ENCODE data around the gene JARID2. TPM values are rescaled to one million over a fixed set of nuclear protein-coding genes. Genes with fewer than 3 reads are reported as not detected.
A peak's percentile ranks its signal among the peaks of the same experiment; 100 is the strongest.

JARID2 gene
- total and polyA plus RNA-seq, 12 donors: 2.3 to 11.6 (median 8.7) TPM

DNA sequence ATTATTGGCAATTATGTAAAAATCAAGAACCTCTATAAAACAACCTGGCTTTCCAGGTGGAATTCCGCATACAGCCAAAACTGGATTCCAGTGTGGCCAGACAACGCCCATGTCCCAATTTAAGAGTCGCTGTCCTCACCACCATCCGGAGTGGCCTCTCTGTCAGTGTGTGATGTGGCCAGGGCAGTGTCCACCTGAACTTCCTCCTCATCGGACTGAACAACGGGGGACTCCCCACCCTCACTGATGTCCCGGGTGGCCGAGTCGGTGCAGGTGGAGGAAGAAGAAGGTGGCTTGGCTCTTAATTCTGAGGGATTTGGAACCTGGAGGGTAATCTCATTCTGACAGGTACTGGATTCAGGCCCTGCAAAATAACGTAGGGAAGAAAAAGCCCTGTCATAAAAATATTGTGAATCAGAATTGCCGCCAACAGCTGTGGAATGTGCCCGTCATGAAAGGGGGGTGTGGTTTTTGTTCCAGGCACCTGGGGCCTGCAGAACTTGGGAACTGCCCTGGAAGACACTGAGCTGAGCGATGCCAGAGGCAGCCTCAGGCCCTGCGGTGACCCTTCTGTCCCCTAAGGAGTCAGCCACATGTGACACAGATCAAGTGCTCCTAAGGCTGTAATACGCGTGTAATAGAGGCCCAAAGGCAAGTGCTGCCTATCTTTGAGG, 277.1 kb downstream of the JARID2 start:
- Histone ChIP-seq H3K27me3 (no peaks in the 10 kb centered on the region), H3K27ac (peak overlapping the region in 3 of 10 donors; percentile 5 to 71 (median 15)), H3K4me3 (no peak overlapping the region), H3K9me3 (peaks cover 0 to 6% (median 0%) of the 10 kb centered on the region in 11 donors), H3K36me3 (peaks cover 0 to 78% (median 34%) of the 10 kb centered on the region in 9 donors), H3K4me1 (peaks cover 0 to 25% (median 0%) of the 10 kb centered on the region in 9 donors)
- no peak for DNase-seq
- whole genome bisulfite sequencing, 2 donors: 78 to 84% methylated on average over 16 of the region's 16 CpGs
- intact Hi-C loops (cut with DNase I): no loop called here
- ATAC-seq: peak in 6 of 8 donors; percentile 21 to 66 (median 46)
- TF ChIP-seq, protein P1, sequence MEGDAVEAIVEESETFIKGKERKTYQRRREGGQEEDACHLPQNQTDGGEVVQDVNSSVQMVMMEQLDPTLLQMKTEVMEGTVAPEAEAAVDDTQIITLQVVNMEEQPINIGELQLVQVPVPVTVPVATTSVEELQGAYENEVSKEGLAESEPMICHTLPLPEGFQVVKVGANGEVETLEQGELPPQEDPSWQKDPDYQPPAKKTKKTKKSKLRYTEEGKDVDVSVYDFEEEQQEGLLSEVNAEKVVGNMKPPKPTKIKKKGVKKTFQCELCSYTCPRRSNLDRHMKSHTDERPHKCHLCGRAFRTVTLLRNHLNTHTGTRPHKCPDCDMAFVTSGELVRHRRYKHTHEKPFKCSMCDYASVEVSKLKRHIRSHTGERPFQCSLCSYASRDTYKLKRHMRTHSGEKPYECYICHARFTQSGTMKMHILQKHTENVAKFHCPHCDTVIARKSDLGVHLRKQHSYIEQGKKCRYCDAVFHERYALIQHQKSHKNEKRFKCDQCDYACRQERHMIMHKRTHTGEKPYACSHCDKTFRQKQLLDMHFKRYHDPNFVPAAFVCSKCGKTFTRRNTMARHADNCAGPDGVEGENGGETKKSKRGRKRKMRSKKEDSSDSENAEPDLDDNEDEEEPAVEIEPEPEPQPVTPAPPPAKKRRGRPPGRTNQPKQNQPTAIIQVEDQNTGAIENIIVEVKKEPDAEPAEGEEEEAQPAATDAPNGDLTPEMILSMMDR (IDR thresholded peaks at IDR 0.05): no peak

DNA sequence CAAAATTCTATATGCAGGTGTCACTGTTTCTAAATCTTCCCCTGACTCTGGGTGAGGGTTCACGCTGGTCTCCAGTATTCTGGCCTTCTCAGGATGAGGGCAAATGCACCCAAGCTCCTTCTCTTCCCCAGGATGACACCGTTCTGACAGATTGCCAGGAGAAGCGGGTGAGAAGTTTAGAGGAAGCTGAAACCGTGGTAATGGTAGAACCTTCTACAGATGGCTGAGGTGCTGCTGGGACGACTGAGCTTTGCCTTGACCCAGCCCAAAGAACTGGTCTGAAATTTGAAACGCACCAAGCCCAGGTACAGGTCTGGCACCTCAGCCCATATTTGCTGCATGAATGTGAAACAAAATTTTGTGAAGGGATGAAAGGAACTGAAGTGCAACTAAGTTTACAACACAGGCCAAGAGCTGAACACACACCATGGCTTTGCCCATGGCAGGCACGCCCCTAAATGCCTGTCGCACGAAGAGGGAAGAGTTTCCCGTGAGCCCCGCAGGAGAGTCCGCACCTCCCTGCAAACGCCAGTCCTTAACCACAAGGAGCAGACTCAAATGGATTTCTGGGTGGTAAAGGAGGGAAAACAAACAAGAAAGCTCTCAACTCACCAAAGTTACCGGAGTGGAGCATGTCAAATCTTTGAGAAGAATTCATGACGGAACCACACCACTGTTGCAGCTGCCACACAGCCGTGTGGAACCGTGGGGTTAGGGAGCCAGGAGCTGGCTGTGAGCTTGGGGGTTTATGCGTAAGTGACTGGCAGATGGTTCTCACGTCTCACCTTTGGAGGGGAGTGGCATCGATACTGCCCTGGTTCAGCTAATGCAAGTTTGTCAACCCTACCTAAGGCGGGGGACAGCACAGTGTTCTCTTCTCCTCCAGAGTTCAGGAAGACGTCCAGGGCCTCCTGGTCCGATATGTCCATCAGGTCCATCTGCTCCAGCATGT, 278.1 kb downstream of the JARID2 start:
- DNase-seq (no peak), ATAC-seq (peak in 1 of 8 donors; percentile 36)
- Histone ChIP-seq H3K4me3 (no peak overlapping the region), H3K4me1 (peaks cover 0 to 25% (median 0%) of the 10 kb centered on the region in 9 donors), H3K27ac (peak overlapping the region in 1 of 10 donors; percentile 71), H3K9me3 (peaks cover 0 to 9% (median 0%) of the 10 kb centered on the region in 11 donors), H3K27me3 (no peaks in the 10 kb centered on the region), H3K36me3 (peaks cover 0 to 78% (median 24%) of the 10 kb centered on the region in 9 donors)
- intact Hi-C loops (cut with DNase I): no loop called here
- WGBS, 2 donors: 96 to 97% methylated on average over 23 of the region's 23 CpGs
- TF ChIP-seq, protein P1 (IDR thresholded peaks at IDR 0.05): no peak

DNA sequence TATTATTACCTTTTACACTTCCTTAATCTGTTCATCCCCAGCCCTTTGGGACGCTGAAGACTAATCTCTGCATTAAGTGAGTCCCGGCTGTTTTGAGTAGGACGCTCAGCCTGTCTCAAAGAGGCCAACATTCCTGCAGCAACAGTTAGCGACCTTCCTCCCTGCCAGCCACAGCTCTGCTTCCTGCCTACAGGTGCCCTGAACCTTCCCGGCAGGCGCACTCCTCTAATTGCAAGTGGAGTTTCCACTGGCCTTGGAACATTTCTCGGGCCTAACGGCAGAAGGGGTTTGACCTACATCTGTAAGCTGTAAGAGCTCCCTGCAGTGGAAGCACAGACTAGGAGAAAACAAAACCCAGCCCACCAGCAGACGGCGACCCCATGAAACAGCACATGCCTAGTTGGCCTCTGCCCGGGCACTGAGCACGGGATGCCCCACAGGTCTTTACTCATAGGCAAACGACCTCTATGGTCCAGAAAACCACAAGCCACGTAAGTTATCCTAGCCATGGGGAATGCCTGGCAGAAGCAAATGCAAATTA, 279.1 kb downstream of the JARID2 start:
- H3K36me3 ChIP-seq: peaks cover 0 to 78% (median 20%) of the 10 kb centered on the region in 9 donors
- H3K9me3 ChIP-seq: peaks cover 0 to 9% (median 0%) of the 10 kb centered on the region in 11 donors
- intact Hi-C loops (cut with DNase I): loop anchor here in 1 of 10 donors (5.0 kb wide), 1 partner anchor 77 kb away; no protein-coding TSS in a partner anchor
- TF ChIP-seq, protein P1 (IDR thresholded peaks at IDR 0.05): no peak
- H3K27me3 ChIP-seq: no peaks in the 10 kb centered on the region
- DNase-seq (no peak), ATAC-seq (no peak)
- WGBS, 2 donors: 96 to 97% methylated on average over 14 of the region's 14 CpGs
- H3K4me3 ChIP-seq: no peak overlapping the region
- H3K27ac ChIP-seq: no peak overlapping the region
- peaks cover 0 to 25% (median 0%) of the 10 kb centered on the region in 9 donors for H3K4me1 ChIP-seq

DNA sequence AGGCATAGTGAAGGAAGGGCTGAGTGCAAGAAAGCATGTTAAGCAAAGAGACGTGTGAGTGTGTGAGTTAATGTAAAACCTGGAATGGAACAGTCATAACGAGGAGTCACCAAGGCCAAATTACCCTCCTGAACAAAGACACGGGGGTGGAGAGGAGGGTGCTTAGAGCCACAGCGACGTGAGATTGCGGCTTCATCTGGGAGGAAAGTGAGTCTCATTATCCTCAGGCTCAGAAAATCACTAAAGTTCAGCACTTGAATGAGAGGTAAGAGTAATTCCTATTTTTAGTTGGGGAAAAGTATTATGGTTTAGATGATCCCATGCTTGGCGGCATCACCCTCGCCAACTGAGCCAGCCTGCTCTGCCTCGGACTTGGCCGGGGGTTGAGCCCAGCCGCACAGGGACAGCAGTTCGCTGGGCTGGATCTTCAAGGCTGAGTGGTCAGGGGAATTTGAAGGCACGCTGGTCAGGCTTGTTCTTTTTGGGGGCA, 280.4 kb downstream of the JARID2 start:
- H3K9me3 ChIP-seq: peaks cover 0 to 9% (median 0%) of the 10 kb centered on the region in 11 donors
- TF ChIP-seq, protein P1 (IDR thresholded peaks at IDR 0.05): no peak
- intact Hi-C loops (cut with DNase I): loop anchor here in 1 of 10 donors (5.0 kb wide), 1 partner anchor 76 kb away; no protein-coding TSS in a partner anchor
- H3K27ac ChIP-seq: no peak overlapping the region
- H3K36me3 ChIP-seq: peaks cover 0 to 75% (median 12%) of the 10 kb centered on the region in 9 donors
- WGBS, 2 donors: 92 to 96% methylated on average over 13 of the region's 13 CpGs
- H3K27me3 ChIP-seq: no peaks in the 10 kb centered on the region
- DNase-seq (no peak), ATAC-seq (peak in 2 of 8 donors; percentile 53 to 56)
- H3K4me3 ChIP-seq: no peak overlapping the region
- peaks cover 0 to 25% (median 0%) of the 10 kb centered on the region in 9 donors for H3K4me1 ChIP-seq

All from heart right ventricle (tissue), 16 donors.